GM21717 (cell line): ENCODE data around the gene MRPL36.
"Not testable (repeated sequence)": the region's sequence is repeated elsewhere in the genome, so short reads cannot be mapped to it uniquely, and the experiment has no call there.

Source experiments
- ATAC-seq: cut with Tn5 transposase; IDR thresholded peaks from one replicate; pipeline ENCODE4 v1.9.1; 2021; ENCODE audit warnings: mild to moderate bottlenecking, moderate library complexity; ENCODE audit not compliant: unreplicated experiment

The MRPL36 gene

GRCh38 chr5:1797103-1797800 is 2.4 kb downstream of the MRPL36 start:
- ATAC-seq: no peak

GRCh38 chr5:1796371-1797102 is 3.1 kb downstream of the MRPL36 start:
- ATAC-seq: no peak

GRCh38 chr5:1795931-1796330 is 3.7 kb downstream of the MRPL36 start:
- ATAC-seq: no peak

- ATAC-seq: no peak
Measured at GRCh38 chr5:1795506-1795905, 4.1 kb downstream of the MRPL36 start.

GRCh38 chr5:1794901-1795290 is 4.7 kb downstream of the MRPL36 start:
- ATAC-seq: no peak

- no peak for ATAC-seq
Measured at GRCh38 chr5:1793966-1794900, 5.4 kb downstream of the MRPL36 start.

GRCh38 chr5:1793301-1793740 is 6.3 kb downstream of the MRPL36 start:
- no peak for ATAC-seq

- ATAC-seq: peak; percentile 96
Measured at GRCh38 chr5:1792842-1793266, 6.8 kb downstream of the MRPL36 start.

GRCh38 chr5:1791176-1791575 is 8.5 kb downstream of the MRPL36 start:
- no peak for ATAC-seq

- no peak for ATAC-seq
Measured at GRCh38 chr5:1789834-1790471, 9.7 kb downstream of the MRPL36 start.

GRCh38 chr5:1789438-1789833 is 10.2 kb downstream of the MRPL36 start:
- not testable (repeated sequence) for ATAC-seq

- ATAC-seq: no peak
Measured at GRCh38 chr5:1788828-1789227, 10.8 kb downstream of the MRPL36 start.

GRCh38 chr5:1788200-1788599 is 11.4 kb downstream of the MRPL36 start:
- no peak for ATAC-seq

- ATAC-seq: no peak
Measured at GRCh38 chr5:1787472-1788047, 12.1 kb downstream of the MRPL36 start.

- ATAC-seq: no peak
Measured at GRCh38 chr5:1786621-1787471, 12.8 kb downstream of the MRPL36 start.

GRCh38 chr5:1785984-1786383 is 13.7 kb downstream of the MRPL36 start:
- no peak for ATAC-seq

- no peak for ATAC-seq
Measured at GRCh38 chr5:1785062-1785461, 14.6 kb downstream of the MRPL36 start.

GRCh38 chr5:1784197-1785050 is 15.2 kb downstream of the MRPL36 start:
- no peak for ATAC-seq

GRCh38 chr5:1783216-1783554 is 16.5 kb downstream of the MRPL36 start:
- peak; percentile 81 for ATAC-seq
